IMR-90 (cell line): ENCODE data around the gene NCR2. TPM values are rescaled to one million over a fixed set of nuclear protein-coding genes. Genes with fewer than 3 reads are reported as not detected.

Source experiments
- ATAC-seq: fragments of 200-7000 bp; cut with Tn5 transposase; 2 replicates; pipeline ENCODE4 v1.9.1; 2020; ENCODE audit warnings: low read depth, mild to moderate bottlenecking, moderate library complexity
- BruUV-seq: library from RNA; stranded (reverse); fragments of 400-500 nt; replicated peaks from 2 replicates; lab custom pipeline; 2021; lab: Mats Ljungman, UMichigan
- CTCF ChIA-PET: fragments of 300-600 bp; formaldehyde crosslinking; extraction: SDS; loops from one replicate; lab custom pipeline; 2021; ENCODE audit warnings: antibody characterized with exemption; lab: Yijun Ruan, JAX
- POLR2A ChIA-PET: fragments of 300-600 bp; sonication (Branson Sonifier 250); formaldehyde crosslinking; loops from one replicate; lab custom pipeline; 2022; ENCODE audit warnings: antibody characterized with exemption; ENCODE audit not compliant: unreplicated experiment; lab: Charles Lee
- DNase-seq: peaks from one replicate; pipeline ENCODE4 v3.0.0; 2013
- H2AFZ ChIP-seq: replicated peaks from 2 replicates; pipeline ENCODE3; 2013; ENCODE audit warnings: low read length, mild to moderate bottlenecking; ENCODE audit not compliant: poor library complexity
- H2AK5ac ChIP-seq: 2 replicates; pipeline ENCODE4 v1.6.1; 2013; ENCODE audit warnings: low read depth, low read length, inconsistent platforms
- H2AK9ac ChIP-seq: replicated peaks from 2 replicates; pipeline ENCODE3; 2013; ENCODE audit warnings: mild to moderate bottlenecking, low read depth, low read length, moderate library complexity; ENCODE audit not compliant: poor library complexity
- H2BK120ac ChIP-seq: 2 replicates; pipeline ENCODE4 v1.6.1; 2013; ENCODE audit warnings: low read depth, low read length, inconsistent platforms
- H2BK15ac ChIP-seq: 3 replicates; pipeline ENCODE4 v1.6.1; 2013; ENCODE audit warnings: low read depth, low read length, inconsistent platforms
- H2BK20ac ChIP-seq: 2 replicates; pipeline ENCODE4 v1.6.1; 2013; ENCODE audit warnings: low read depth, mild to moderate bottlenecking, inconsistent platforms, low read length, moderate library complexity
- H2BK5ac ChIP-seq: 2 replicates; pipeline ENCODE4 v1.6.1; 2013; ENCODE audit warnings: mild to moderate bottlenecking, low read depth, low read length, inconsistent platforms; ENCODE audit not compliant: poor library complexity, severe bottlenecking
- H3K14ac ChIP-seq: replicated peaks from 2 replicates; pipeline ENCODE4 v1.6.1; 2013; ENCODE audit warnings: low read depth, low read length, inconsistent platforms
- H3K18ac ChIP-seq: 2 replicates; pipeline ENCODE4 v1.6.1; 2013; ENCODE audit warnings: low read depth, low read length, control low read depth
- H3K23ac ChIP-seq: 2 replicates; pipeline ENCODE4 v1.6.1; 2013; ENCODE audit warnings: low read depth, low read length, inconsistent platforms
- H3K27ac ChIP-seq: 2 replicates; pipeline ENCODE4 v1.5.1; 2013; ENCODE audit warnings: mild to moderate bottlenecking, control low read depth, low read length; ENCODE audit not compliant: insufficient read depth
- H3K27me3 ChIP-seq: 2 replicates; pipeline ENCODE4 v1.6.1; 2013; ENCODE audit warnings: low read length; ENCODE audit not compliant: control insufficient read depth, insufficient read depth
- H3K36me3 ChIP-seq: 2 replicates; pipeline ENCODE4 v1.6.1; 2013; ENCODE audit warnings: low read length, mixed read lengths; ENCODE audit not compliant: control insufficient read depth, insufficient read depth
- H3K4ac ChIP-seq: 2 replicates; pipeline ENCODE4 v1.6.1; 2013; ENCODE audit warnings: low read depth, low read length, inconsistent platforms
- H3K4me1 ChIP-seq: 2 replicates; pipeline ENCODE4 v1.6.1; 2013; ENCODE audit warnings: low read length, mixed read lengths; ENCODE audit not compliant: control insufficient read depth, insufficient read depth
- H3K4me2 ChIP-seq: 2 replicates; pipeline ENCODE4 v1.6.1; 2013; ENCODE audit warnings: low read depth, mild to moderate bottlenecking, control low read depth, low read length, moderate library complexity
- H3K4me3 ChIP-seq: 2 replicates; pipeline ENCODE4 v1.5.1; 2013; ENCODE audit warnings: low read depth, mild to moderate bottlenecking, control low read depth, low read length, moderate library complexity; ENCODE audit not compliant: insufficient read depth
- H3K56ac ChIP-seq: 2 replicates; pipeline ENCODE4 v1.6.1; 2013; ENCODE audit warnings: low read length, inconsistent platforms; ENCODE audit not compliant: insufficient read depth; ENCODE audit errors: extremely low read depth
- H3K79me1 ChIP-seq, 2 experiments: 2 replicates each; pipeline ENCODE4 v1.6.1; 2013; ENCODE audit warnings: low read length in 2 of 2, inconsistent platforms in 1 of 2, low read depth in 1 of 2
- H3K9ac ChIP-seq: 2 replicates; pipeline ENCODE4 v1.6.1; 2013; ENCODE audit warnings: low read depth, low read length, control low read depth
- H3K9me1 ChIP-seq: 2 replicates; pipeline ENCODE4 v1.6.1; 2013; ENCODE audit warnings: low read length, inconsistent platforms; ENCODE audit not compliant: insufficient read depth
- H3K9me3 ChIP-seq: 2 replicates; pipeline ENCODE4 v1.6.1; 2013; ENCODE audit warnings: low read length; ENCODE audit not compliant: control insufficient read depth, insufficient read depth
- H4K20me1 ChIP-seq: 2 replicates; pipeline ENCODE4 v1.6.1; 2013; ENCODE audit warnings: low read length, inconsistent platforms; ENCODE audit not compliant: insufficient read depth
- H4K5ac ChIP-seq: 2 replicates; pipeline ENCODE4 v1.6.1; 2013; ENCODE audit warnings: mild to moderate bottlenecking, low read depth, low read length, control low read depth
- H4K8ac ChIP-seq, 2 experiments: 2 replicates each; pipeline ENCODE4 v1.6.1; 2013; ENCODE audit warnings: low read depth in 2 of 2, low read length in 2 of 2, control low read depth in 1 of 2, inconsistent platforms in 1 of 2
- H4K91ac ChIP-seq: 2 replicates; pipeline ENCODE4 v1.6.1; 2013; ENCODE audit warnings: low read depth, low read length, inconsistent platforms; ENCODE audit not compliant: insufficient read depth
- CEBPB ChIP-seq: IDR thresholded peaks from 2 replicates; pipeline ENCODE4 v1.6.1; 2012; ENCODE audit warnings: low read depth, low read length, improper control_type of control experiment
- CHD1 ChIP-seq: IDR thresholded peaks from 2 replicates; pipeline ENCODE4 v1.6.1; 2012; ENCODE audit warnings: low read depth, low read length, improper control_type of control experiment
- CTCF ChIP-seq: conservative IDR thresholded peaks from 2 replicates; pipeline ENCODE4 v1.5.1; 2012; ENCODE audit warnings: mild to moderate bottlenecking, low read depth, low read length, improper control_type of control experiment
- MAFK ChIP-seq: IDR thresholded peaks from 2 replicates; pipeline ENCODE4 v1.6.1; 2012; ENCODE audit warnings: low read depth, low read length, improper control_type of control experiment
- MAZ ChIP-seq: IDR thresholded peaks from 2 replicates; pipeline ENCODE4 v1.6.1; 2012; ENCODE audit warnings: low read depth, mild to moderate bottlenecking, low read length, improper control_type of control experiment, moderate library complexity, borderline replicate concordance
- MXI1 ChIP-seq: IDR thresholded peaks from 2 replicates; pipeline ENCODE4 v1.6.1; 2012; ENCODE audit warnings: low read depth, mild to moderate bottlenecking, low read length, moderate library complexity, borderline replicate concordance
- POLR2A ChIP-seq: IDR thresholded peaks from 2 replicates; pipeline ENCODE4 v1.6.1; 2012; ENCODE audit warnings: mild to moderate bottlenecking, low read depth, low read length
- RAD21 ChIP-seq: IDR thresholded peaks from 2 replicates; pipeline ENCODE4 v1.6.1; 2012; ENCODE audit warnings: low read length, improper control_type of control experiment
- RCOR1 ChIP-seq: IDR thresholded peaks from 2 replicates; pipeline ENCODE4 v1.6.1; 2012; ENCODE audit warnings: mild to moderate bottlenecking, low read length, improper control_type of control experiment; ENCODE audit not compliant: insufficient replicate concordance
- RFX5 ChIP-seq: IDR thresholded peaks from 2 replicates; pipeline ENCODE4 v1.8.0; 2012; ENCODE audit warnings: low read depth, mild to moderate bottlenecking, low read length, moderate library complexity
- SMC3 ChIP-seq: fragments of 150-350 bp; IDR thresholded peaks from 2 replicates; pipeline ENCODE4 v1.6.1; 2016; ENCODE audit warnings: low read depth, mild to moderate bottlenecking, antibody characterized with exemption, low read length, moderate library complexity
- WGBS, 2 experiments: methylation state at CpG; one replicate each; pipeline versions ENCODE4 v1.1.5 to v1.1.7; 2013; ENCODE audit warnings: missing lambda C conversion rate in 2 of 2; ENCODE audit not compliant: insufficient read length in 1 of 2; ENCODE audit errors: extremely low coverage in 2 of 2; 5-methylcytosine and 5-hydroxymethylcytosine counted together
- dilution Hi-C: fragments of 300-500 bp; cut with HindIII; formaldehyde crosslinking; loops from one replicate; pipeline ENCODE4 v1.14.3; 2018; ENCODE audit warnings: low sequenced_read_pairs; ENCODE audit not compliant: unreplicated experiment
- in situ Hi-C: fragments of 300-500 bp; cut with MboI; formaldehyde crosslinking; loops from 3 replicates; pipeline ENCODE4 v1.14.3; 2019; ENCODE audit warnings: low sequenced_read_pairs, inconsistent platforms, mixed read lengths
- intact Hi-C: fragments of 100-400 bp; cut with micrococcal nuclease; formaldehyde crosslinking; loops from 2 replicates; pipeline ENCODE4 v1.10.0; 2022
- polyA plus RNA-seq, 3 experiments: library from polyadenylated mRNA; depleted of rRNA; stranded (reverse); fragments of >200 nt; gene quantifications; 2 replicates each; pipeline ENCODE4 v1.2.3, GENCODE V29; 2012; ENCODE audit warnings: low replicate concordance in 1 of 3
- total RNA-seq: library from RNA; depleted of rRNA; stranded (reverse); fragments of >200 nt; gene quantifications from 2 replicates; pipeline ENCODE4 v1.2.3, GENCODE V29; 2012
- TF ChIP-seq, protein P1 (sequence below): fragments of 150-350 bp; IDR thresholded peaks from 2 replicates; pipeline ENCODE4 v1.6.1; 2017; ENCODE audit warnings: mild to moderate bottlenecking, antibody characterized with exemption, low read length, low read depth
- TF ChIP-seq, protein P2 (sequence below): fragments of 150-350 bp; IDR thresholded peaks from 2 replicates; pipeline ENCODE4 v1.6.1; 2016; ENCODE audit warnings: low read depth, mild to moderate bottlenecking, low read length, moderate library complexity, borderline replicate concordance

NCR2 gene
- total and polyA plus RNA-seq, 2 of the 4 experiments (the other 2 are of a cell fraction) = not detected

GRCh38 chr6:41396335-41396734, 60.9 kb downstream of the NCR2 start:
- H3K9me1 ChIP-seq = no peaks in the 10 kb centered on the region
- peaks cover 16% of the 10 kb centered on the region for H3K27me3 ChIP-seq
- H3K56ac ChIP-seq = no peak overlapping the region
- ChIA-PET CTCF (no interaction called here), POLR2A (no interaction called here)
- dilution Hi-C loops = no loop called here
- intact Hi-C loops = no loop called here
- no peak overlapping the region for H3K4ac ChIP-seq
- no peak overlapping the region for H2AK9ac ChIP-seq
- no TSS peak for BruUV-seq
- WGBS, 2 experiments = no CpG with 5 or more reads among the region's 5 CpGs
- DNase-seq = no peak
- H2BK20ac ChIP-seq = no peak overlapping the region
- H4K20me1 ChIP-seq = no peaks in the 10 kb centered on the region
- H3K23ac ChIP-seq = no peak overlapping the region
- H2AFZ ChIP-seq = no peak overlapping the region
- no peak overlapping the region for H2BK15ac ChIP-seq
- no peak overlapping the region for H4K8ac ChIP-seq
- H2BK5ac ChIP-seq = no peak overlapping the region
- H3K14ac ChIP-seq = no peak overlapping the region
- no peak overlapping the region for H2AK5ac ChIP-seq
- no peaks in the 10 kb centered on the region for H3K4me1 ChIP-seq
- no peak for ATAC-seq
- no peak overlapping the region for H3K27ac ChIP-seq
- no peak overlapping the region for H4K5ac ChIP-seq
- in situ Hi-C loops = no loop called here
- no peak overlapping the region for H3K4me2 ChIP-seq
- no peak overlapping the region for H4K91ac ChIP-seq
- no peak overlapping the region for H3K18ac ChIP-seq
- no peak overlapping the region for H3K4me3 ChIP-seq
- H3K9me3 ChIP-seq = no peaks in the 10 kb centered on the region
- H3K79me1 ChIP-seq = no peaks in the 10 kb centered on the region
- no peak overlapping the region for H3K9ac ChIP-seq
- TF ChIP-seq POLR2A (no peak), MAFK (no peak), CTCF (no peak), SMC3 (no peak), RFX5 (no peak), RAD21 (no peak), CEBPB (no peak), MXI1 (no peak), RCOR1 (no peak), CHD1 (no peak), MAZ (no peak)
- TF ChIP-seq, protein P1, sequence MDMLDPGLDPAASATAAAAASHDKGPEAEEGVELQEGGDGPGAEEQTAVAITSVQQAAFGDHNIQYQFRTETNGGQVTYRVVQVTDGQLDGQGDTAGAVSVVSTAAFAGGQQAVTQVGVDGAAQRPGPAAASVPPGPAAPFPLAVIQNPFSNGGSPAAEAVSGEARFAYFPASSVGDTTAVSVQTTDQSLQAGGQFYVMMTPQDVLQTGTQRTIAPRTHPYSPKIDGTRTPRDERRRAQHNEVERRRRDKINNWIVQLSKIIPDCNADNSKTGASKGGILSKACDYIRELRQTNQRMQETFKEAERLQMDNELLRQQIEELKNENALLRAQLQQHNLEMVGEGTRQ = no peak
- TF ChIP-seq, protein P2, sequence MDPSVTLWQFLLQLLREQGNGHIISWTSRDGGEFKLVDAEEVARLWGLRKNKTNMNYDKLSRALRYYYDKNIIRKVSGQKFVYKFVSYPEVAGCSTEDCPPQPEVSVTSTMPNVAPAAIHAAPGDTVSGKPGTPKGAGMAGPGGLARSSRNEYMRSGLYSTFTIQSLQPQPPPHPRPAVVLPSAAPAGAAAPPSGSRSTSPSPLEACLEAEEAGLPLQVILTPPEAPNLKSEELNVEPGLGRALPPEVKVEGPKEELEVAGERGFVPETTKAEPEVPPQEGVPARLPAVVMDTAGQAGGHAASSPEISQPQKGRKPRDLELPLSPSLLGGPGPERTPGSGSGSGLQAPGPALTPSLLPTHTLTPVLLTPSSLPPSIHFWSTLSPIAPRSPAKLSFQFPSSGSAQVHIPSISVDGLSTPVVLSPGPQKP = no peak
- H2BK120ac ChIP-seq = no peak overlapping the region
- H3K36me3 ChIP-seq = no peaks in the 10 kb centered on the region
